ENCODE results near the gene ELMO1.

ELMO1 gene

DNA sequence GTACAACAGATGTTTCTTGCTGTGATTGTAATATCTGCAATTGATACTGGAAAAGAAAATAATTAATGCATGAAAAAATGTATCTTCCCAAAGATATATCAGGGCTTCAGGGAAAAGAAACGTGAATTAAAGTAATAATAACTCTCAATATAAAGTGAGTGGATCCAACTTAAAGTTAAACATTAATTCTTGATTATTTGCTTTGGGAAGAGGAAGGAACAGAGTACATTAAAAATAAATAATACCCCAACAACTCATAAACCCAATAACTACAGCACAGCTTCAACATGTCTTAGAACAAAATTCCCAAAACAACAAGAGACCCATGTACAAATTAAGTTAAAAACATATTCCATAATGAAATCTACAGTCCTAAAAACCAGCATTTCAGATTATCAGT, 33.0 kb downstream of the ELMO1 start:
- no peaks in the 10 kb centered on the region for H3K36me3 ChIP-seq
- H3K27ac ChIP-seq = no peak overlapping the region
- no peak overlapping the region for H3K4me3 ChIP-seq (ENCODE audit: low read depth, low read length)
- no peaks in the 10 kb centered on the region for H3K27me3 ChIP-seq (ENCODE audit: insufficient read depth, low read depth, severe bottlenecking)
- no peak for DNase-seq
- TF ChIP-seq, protein P1, sequence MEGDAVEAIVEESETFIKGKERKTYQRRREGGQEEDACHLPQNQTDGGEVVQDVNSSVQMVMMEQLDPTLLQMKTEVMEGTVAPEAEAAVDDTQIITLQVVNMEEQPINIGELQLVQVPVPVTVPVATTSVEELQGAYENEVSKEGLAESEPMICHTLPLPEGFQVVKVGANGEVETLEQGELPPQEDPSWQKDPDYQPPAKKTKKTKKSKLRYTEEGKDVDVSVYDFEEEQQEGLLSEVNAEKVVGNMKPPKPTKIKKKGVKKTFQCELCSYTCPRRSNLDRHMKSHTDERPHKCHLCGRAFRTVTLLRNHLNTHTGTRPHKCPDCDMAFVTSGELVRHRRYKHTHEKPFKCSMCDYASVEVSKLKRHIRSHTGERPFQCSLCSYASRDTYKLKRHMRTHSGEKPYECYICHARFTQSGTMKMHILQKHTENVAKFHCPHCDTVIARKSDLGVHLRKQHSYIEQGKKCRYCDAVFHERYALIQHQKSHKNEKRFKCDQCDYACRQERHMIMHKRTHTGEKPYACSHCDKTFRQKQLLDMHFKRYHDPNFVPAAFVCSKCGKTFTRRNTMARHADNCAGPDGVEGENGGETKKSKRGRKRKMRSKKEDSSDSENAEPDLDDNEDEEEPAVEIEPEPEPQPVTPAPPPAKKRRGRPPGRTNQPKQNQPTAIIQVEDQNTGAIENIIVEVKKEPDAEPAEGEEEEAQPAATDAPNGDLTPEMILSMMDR (IDR thresholded peaks at IDR 0.05; ENCODE audit: low read depth, low read length) = no peak
- H3K9me3 ChIP-seq (ENCODE audit: severe bottlenecking) = no peaks in the 10 kb centered on the region

DNA sequence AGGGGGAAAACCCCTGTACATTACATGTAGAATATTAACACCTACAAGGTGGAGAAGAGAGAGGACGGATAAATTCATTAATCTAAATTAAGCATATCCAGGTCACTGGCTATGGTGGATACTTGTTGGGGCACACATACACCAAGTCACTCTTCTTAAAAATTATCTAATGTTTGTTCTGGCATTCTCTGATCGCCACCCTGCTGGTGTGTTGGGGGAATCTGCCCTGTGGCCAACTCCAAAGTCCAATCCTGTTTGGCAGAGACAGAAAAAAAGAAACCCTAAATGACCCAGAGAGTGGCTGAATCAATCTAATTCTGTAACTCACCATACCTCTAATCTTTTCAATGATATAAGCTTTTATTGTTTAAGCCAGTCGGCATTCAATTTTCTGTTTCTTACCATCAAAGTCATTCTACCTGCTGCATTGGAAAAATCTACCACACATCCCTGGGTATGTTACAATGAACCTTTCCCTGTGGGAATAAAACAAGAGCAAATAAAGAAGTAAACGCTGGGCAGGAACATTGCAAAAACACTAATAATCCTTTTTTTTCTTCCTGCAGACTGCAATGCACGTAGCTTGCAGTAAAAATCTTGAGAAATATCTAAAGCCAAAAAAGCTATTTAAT, 34.2 kb downstream of the ELMO1 start:
- Histone ChIP-seq H3K27ac (no peak overlapping the region), H3K4me3 (ENCODE audit: low read depth, low read length) (no peak overlapping the region), H3K9me3 (ENCODE audit: severe bottlenecking) (no peaks in the 10 kb centered on the region), H3K27me3 (ENCODE audit: insufficient read depth, low read depth, severe bottlenecking) (no peaks in the 10 kb centered on the region), H3K36me3 (no peaks in the 10 kb centered on the region)
- DNase-seq = no peak
- TF ChIP-seq, protein P1 (IDR thresholded peaks at IDR 0.05; ENCODE audit: low read depth, low read length) = no peak

DNA sequence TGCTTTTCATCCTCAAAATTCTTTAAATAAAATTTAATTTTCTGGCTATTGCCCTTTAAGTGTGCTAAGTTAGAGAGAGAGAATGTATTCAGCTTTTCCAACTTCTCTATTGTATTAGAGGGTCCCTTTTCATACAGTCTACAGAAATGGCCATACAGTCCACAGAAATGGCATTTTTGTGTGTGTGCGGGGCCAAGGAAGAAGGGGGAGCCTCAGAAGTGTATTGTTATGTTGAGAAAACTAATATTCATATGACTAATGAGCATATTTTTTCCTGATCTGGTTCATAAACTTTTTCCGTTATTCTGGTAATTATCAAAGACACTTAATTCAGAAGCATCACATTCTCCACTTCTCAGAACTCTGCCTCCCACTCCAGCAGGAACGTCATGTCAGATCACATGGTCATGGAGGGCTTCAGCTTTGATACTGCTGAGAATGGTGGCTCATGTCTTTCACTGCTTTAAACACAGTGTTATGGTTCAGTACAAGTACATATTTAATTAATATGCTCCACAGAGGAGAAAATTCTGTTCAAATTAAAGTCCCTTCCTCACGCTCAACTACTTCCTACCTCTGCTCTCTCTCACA, 37.1 kb downstream of the ELMO1 start:
- Histone ChIP-seq H3K36me3 (no peaks in the 10 kb centered on the region), H3K27me3 (ENCODE audit: insufficient read depth, low read depth, severe bottlenecking) (no peaks in the 10 kb centered on the region), H3K4me3 (ENCODE audit: low read depth, low read length) (no peak overlapping the region), H3K9me3 (ENCODE audit: severe bottlenecking) (no peaks in the 10 kb centered on the region), H3K27ac (no peak overlapping the region)
- DNase-seq = no peak
- TF ChIP-seq, protein P1 (IDR thresholded peaks at IDR 0.05; ENCODE audit: low read depth, low read length) = no peak

DNA sequence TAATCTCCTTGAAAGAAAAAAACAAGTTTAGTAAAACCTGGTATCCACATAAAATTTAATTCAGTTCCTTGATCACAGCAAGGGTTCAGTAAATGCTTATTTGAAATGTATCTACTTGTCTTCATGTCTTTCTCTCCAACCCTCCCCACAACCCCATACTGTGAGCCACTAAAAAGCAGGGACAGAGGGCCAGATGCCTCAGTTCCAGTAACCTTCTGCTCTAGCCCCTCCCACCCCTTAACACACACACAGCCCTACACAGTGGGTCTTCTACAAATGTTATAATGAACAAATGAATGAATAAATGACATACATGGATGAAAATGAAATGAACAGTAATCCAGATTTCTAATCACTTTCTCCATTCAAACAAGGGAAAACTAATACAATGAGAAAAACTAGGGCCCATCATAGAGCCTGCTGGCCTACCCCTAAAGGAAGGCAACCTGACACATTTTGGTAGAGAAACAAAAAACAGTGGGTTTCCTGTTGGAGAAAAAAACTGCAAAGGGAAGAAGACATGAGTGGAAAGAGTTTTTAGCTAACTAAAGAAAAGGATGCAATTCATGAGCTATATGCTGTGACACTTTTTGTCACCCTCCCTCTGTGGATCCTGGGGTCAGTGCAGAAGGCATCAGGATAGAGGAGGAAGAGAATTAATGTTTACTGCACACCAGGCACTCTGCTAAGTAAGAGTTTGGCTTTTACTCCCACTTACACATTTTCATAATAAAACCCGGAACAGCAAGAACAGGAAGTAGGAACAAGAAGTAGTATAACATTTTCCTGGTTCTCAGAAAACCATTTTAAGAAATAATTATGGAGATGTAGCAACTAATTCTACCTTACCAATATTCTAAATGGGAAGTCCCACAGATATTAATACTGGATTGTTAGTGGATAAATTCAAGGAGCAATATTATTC, 38.1 kb downstream of the ELMO1 start:
- Histone ChIP-seq H3K27me3 (ENCODE audit: insufficient read depth, low read depth, severe bottlenecking) (no peaks in the 10 kb centered on the region), H3K27ac (no peak overlapping the region), H3K36me3 (no peaks in the 10 kb centered on the region), H3K9me3 (ENCODE audit: severe bottlenecking) (no peaks in the 10 kb centered on the region), H3K4me3 (ENCODE audit: low read depth, low read length) (no peak overlapping the region)
- TF ChIP-seq, protein P1 (IDR thresholded peaks at IDR 0.05; ENCODE audit: low read depth, low read length) = no peak
- no peak for DNase-seq

DNA sequence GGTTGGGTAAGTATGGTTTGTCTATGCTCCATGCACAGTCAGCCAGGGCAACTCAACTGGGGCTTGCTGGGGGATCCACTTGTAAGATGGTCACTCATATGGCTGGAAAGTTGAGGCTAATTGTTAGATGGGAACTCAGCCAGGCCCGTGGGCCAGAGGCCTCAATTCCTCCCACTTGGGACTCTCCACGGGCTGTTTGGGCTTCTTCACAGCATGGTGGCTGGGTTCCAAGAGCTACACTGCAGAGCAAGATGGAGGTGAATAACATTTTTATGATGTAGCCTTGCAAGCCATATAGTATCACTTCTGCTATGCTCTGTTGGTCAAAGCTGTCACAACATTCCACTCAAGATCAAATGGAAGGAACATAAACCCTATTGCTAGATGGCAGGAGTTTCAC, 39.2 kb downstream of the ELMO1 start:
- no peaks in the 10 kb centered on the region for H3K9me3 ChIP-seq (ENCODE audit: severe bottlenecking)
- no peak overlapping the region for H3K4me3 ChIP-seq (ENCODE audit: low read depth, low read length)
- H3K27me3 ChIP-seq (ENCODE audit: insufficient read depth, low read depth, severe bottlenecking) = no peaks in the 10 kb centered on the region
- no peaks in the 10 kb centered on the region for H3K36me3 ChIP-seq
- no peak for DNase-seq
- TF ChIP-seq, protein P1 (IDR thresholded peaks at IDR 0.05; ENCODE audit: low read depth, low read length) = no peak
- no peak overlapping the region for H3K27ac ChIP-seq

Data from WERI-Rb-1 (cell line).